Measurements from ENCODE around the gene HMG20B.

The HMG20B gene

GRCh38 chr19:3619631-3620012 is 46.9 kb downstream of the HMG20B start:
- no peak for TF ChIP-seq GATA3 (IDR thresholded peaks at IDR 0.05; ENCODE audit: low read depth, low read length)
- TF ChIP-seq GATA2 (IDR thresholded peaks at IDR 0.05; ENCODE audit: low read depth, low read length) = no peak

- TF ChIP-seq GATA2 (IDR thresholded peaks at IDR 0.05; ENCODE audit: low read depth, low read length) (no peak), GATA3 (IDR thresholded peaks at IDR 0.05; ENCODE audit: low read depth, low read length) (no peak)
These were observed 47.5 kb downstream of the HMG20B start for GRCh38 chr19:3620145-3620816.

GRCh38 chr19:3620817-3621547 is 48.2 kb downstream of the HMG20B start:
- TF ChIP-seq GATA2 (IDR thresholded peaks at IDR 0.05; ENCODE audit: low read depth, low read length) (no peak), GATA3 (IDR thresholded peaks at IDR 0.05; ENCODE audit: low read depth, low read length) (no peak)

GRCh38 chr19:3621689-3622088 is 48.9 kb downstream of the HMG20B start:
- TF ChIP-seq GATA2 (IDR thresholded peaks at IDR 0.05; ENCODE audit: low read depth, low read length) (no peak), GATA3 (IDR thresholded peaks at IDR 0.05; ENCODE audit: low read depth, low read length) (no peak)

DNA sequence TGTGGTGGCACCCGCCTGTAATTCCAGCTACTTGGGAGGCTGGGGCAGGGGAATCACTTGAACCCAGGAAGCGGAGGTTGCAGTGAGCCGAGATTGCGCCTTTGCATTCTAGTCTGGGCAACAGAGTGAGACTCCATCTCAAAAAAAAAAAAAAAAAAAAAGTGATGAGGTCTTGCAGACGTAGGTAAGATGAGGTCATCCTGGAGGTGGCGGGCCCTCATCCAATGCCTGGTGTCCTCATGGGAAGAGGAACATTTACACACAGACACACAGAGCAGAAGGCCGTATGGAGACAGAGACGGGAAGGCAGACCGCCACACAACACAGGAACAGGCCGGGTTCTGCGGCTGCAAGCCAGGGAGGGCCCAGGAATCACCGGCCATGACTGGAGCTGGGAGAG is 49.5 kb downstream of the HMG20B start:
- no peak for TF ChIP-seq GATA3 (IDR thresholded peaks at IDR 0.05; ENCODE audit: low read depth, low read length)
- no peak for TF ChIP-seq GATA2 (IDR thresholded peaks at IDR 0.05; ENCODE audit: low read depth, low read length)

DNA sequence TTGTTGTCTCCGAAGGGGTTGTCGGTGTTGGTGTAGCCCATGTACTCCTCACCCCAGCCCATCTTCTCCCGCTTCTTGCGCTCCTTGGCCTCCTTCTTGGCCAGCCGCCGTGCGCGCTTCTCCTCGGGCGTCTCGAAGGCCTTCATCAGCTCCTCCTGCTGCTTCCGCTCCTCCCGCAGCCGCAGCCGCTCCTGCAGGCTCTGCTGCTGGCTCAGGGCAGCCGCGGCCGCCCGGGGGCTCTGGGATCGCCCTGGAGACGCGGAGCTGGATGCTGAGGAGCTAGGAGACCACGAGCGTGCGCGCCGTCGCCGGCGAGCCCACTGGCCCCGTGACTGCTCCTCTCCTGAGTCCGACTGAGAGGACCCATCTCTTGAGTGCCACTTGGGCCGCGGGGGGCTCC is 51.0 kb downstream of the HMG20B start:
- no peak for TF ChIP-seq GATA2 (IDR thresholded peaks at IDR 0.05; ENCODE audit: low read depth, low read length)
- TF ChIP-seq GATA3 (IDR thresholded peaks at IDR 0.05; ENCODE audit: low read depth, low read length) = no peak

DNA sequence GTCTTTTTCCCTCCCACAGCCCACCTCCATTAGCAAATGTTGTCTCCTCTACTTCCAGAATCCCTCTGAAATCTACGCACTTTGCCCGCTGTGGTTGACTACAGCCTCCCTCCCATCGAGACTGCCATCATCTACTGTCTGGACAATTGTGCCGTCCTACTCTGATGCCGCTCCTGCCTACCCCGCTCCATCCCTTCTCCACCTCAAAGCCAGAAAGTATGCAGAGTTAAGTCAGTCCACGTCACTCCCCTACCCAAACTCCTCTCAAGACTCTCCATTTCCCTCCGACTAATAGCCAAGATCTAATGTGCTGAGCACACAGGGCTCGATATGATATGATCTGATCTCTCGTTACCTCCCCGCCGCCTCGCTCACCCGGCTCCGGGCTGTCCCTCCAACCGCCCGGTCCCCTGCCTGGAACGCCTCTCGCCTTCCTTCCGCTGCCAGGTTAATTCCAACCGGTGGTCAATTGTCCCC is 53.3 kb downstream of the HMG20B start:
- no peak for TF ChIP-seq GATA3 (IDR thresholded peaks at IDR 0.05; ENCODE audit: low read depth, low read length)
- TF ChIP-seq GATA2 (IDR thresholded peaks at IDR 0.05; ENCODE audit: low read depth, low read length) = no peak

DNA sequence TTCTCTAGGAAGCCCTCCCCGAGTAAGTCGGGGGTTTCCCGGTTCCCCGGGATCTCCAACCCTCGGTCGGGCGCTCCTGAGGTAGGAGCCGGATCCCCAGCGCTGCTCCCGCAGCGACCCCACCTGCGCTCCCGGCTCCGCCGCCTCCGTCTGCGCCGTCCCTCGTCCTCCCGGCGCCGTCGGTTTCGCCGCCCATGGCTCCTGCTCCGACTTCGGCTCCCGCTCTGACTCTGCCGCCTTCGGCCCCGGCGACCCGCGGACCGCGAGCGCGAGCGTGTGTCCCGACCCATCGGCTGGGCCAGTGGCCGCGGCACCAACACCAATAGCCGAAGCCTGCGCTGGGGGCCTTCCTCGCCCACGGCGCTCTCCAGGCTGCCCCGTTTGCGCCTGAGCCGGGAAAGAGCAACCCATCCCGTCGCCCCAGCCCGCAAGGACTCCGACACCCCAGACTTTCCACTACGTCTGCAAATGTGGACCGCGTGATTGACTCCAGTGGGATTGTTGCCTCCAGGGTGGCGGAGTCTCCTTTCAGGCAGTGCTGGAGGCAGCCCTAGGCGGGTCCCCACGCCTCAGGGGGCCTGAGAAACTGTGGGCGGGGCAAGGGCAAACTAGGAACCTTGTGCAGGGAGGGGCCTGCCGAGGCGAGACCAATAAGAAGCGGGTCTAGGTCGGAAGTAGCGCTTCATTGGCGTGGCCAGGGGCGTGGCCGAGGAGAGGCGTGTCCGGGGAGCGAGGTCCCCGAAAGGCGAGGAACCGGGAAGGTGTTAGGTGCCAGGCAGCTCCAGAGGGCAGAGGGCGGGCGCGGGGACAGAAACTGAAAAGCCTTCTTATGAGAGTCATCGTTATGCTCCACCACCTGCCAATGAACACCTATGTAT is 54.0 kb downstream of the HMG20B start, which contains the start of gene CACTIN:
CACTIN (minus strand) TSS at position 318 of the 878 bp plus-strand sequence; CDS start at position 290, 28 bp downstream.
- TF ChIP-seq GATA3 (IDR thresholded peaks at IDR 0.05; ENCODE audit: low read depth, low read length) = no peak
- no peak for TF ChIP-seq GATA2 (IDR thresholded peaks at IDR 0.05; ENCODE audit: low read depth, low read length)

- TF ChIP-seq GATA3 (IDR thresholded peaks at IDR 0.05; ENCODE audit: low read depth, low read length) (no peak), GATA2 (IDR thresholded peaks at IDR 0.05; ENCODE audit: low read depth, low read length) (no peak)
These were observed 54.6 kb downstream of the HMG20B start for GRCh38 chr19:3627351-3627723.

Measured in SH-SY5Y (cell line).